ENCODE data around the gene HDAC1.
"Not testable (repeated sequence)": the region's sequence is repeated elsewhere in the genome, so short reads cannot be mapped to it uniquely, and the experiment has no call there.

The HDAC1 gene

GRCh38 chr1:32256473-32257226 is 35.2 kb upstream of the HDAC1 start:
- Histone ChIP-seq H3K27me3 (ENCODE audit: control insufficient read depth, insufficient read depth, low read length, poor library complexity, severe bottlenecking) (no peaks in the 10 kb centered on the region), H3K9me3 (ENCODE audit: control insufficient read depth, low read length) (no peaks in the 10 kb centered on the region), H3K27ac (ENCODE audit: insufficient read depth, low read depth, low read length, poor library complexity, severe bottlenecking) (no peak overlapping the region), H3K36me3 (ENCODE audit: control insufficient read depth, insufficient read depth, low read length) (no peaks in the 10 kb centered on the region), H3K4me1 (ENCODE audit: control insufficient read depth, insufficient read depth, low read length) (no peaks in the 10 kb centered on the region), H3K4me3 (ENCODE audit: insufficient read depth, low read depth, low read length) (no peak overlapping the region)
- WGBS, 2 experiments: 89 to 93% methylated on average over 9 of the region's 9 CpGs

- Histone ChIP-seq H3K4me3 (ENCODE audit: insufficient read depth, low read depth, low read length) (no peak overlapping the region), H3K36me3 (ENCODE audit: control insufficient read depth, insufficient read depth, low read length) (no peaks in the 10 kb centered on the region), H3K9me3 (ENCODE audit: control insufficient read depth, low read length) (no peaks in the 10 kb centered on the region), H3K27me3 (ENCODE audit: control insufficient read depth, insufficient read depth, low read length, poor library complexity, severe bottlenecking) (no peaks in the 10 kb centered on the region), H3K27ac (ENCODE audit: insufficient read depth, low read depth, low read length, poor library complexity, severe bottlenecking) (no peak overlapping the region), H3K4me1 (ENCODE audit: control insufficient read depth, insufficient read depth, low read length) (no peaks in the 10 kb centered on the region)
- 94 to 95% methylated on average over 6 of the region's 6 CpGs for WGBS, 2 experiments
Observed at GRCh38 chr1:32257227-32257508, 34.7 kb upstream of the HDAC1 start.

- H3K4me1 ChIP-seq (ENCODE audit: control insufficient read depth, insufficient read depth, low read length); H3K27me3 ChIP-seq (ENCODE audit: control insufficient read depth, insufficient read depth, low read length, poor library complexity, severe bottlenecking); H3K27ac ChIP-seq (ENCODE audit: insufficient read depth, low read depth, low read length, poor library complexity, severe bottlenecking); H3K36me3 ChIP-seq (ENCODE audit: control insufficient read depth, insufficient read depth, low read length); H3K4me3 ChIP-seq (ENCODE audit: insufficient read depth, low read depth, low read length); H3K9me3 ChIP-seq (ENCODE audit: control insufficient read depth, low read length): not testable (repeated sequence)
- 92 to 95% methylated on average over 3 of the region's 4 CpGs for WGBS, 2 experiments
Observed at GRCh38 chr1:32263236-32263593, 28.7 kb upstream of the HDAC1 start.

GRCh38 chr1:32263744-32264143 is 28.1 kb upstream of the HDAC1 start:
- Histone ChIP-seq H3K36me3 (ENCODE audit: control insufficient read depth, insufficient read depth, low read length) (no peaks in the 10 kb centered on the region), H3K4me3 (ENCODE audit: insufficient read depth, low read depth, low read length) (no peak overlapping the region), H3K27me3 (ENCODE audit: control insufficient read depth, insufficient read depth, low read length, poor library complexity, severe bottlenecking) (no peaks in the 10 kb centered on the region), H3K27ac (ENCODE audit: insufficient read depth, low read depth, low read length, poor library complexity, severe bottlenecking) (no peak overlapping the region), H3K9me3 (ENCODE audit: control insufficient read depth, low read length) (no peaks in the 10 kb centered on the region), H3K4me1 (ENCODE audit: control insufficient read depth, insufficient read depth, low read length) (no peaks in the 10 kb centered on the region)
- WGBS, 2 experiments: 92 to 97% methylated on average over 3 to 4 of the region's 4 CpGs

- no peaks in the 10 kb centered on the region for H3K9me3 ChIP-seq (ENCODE audit: control insufficient read depth, low read length)
Observed at GRCh38 chr1:32265846-32266245, 26.0 kb upstream of the HDAC1 start.

GRCh38 chr1:32266921-32267591 is 24.8 kb upstream of the HDAC1 start:
- Histone ChIP-seq H3K4me3 (ENCODE audit: insufficient read depth, low read depth, low read length) (no peak overlapping the region), H3K27ac (ENCODE audit: insufficient read depth, low read depth, low read length, poor library complexity, severe bottlenecking) (no peak overlapping the region), H3K36me3 (ENCODE audit: control insufficient read depth, insufficient read depth, low read length) (no peaks in the 10 kb centered on the region), H3K27me3 (ENCODE audit: control insufficient read depth, insufficient read depth, low read length, poor library complexity, severe bottlenecking) (no peaks in the 10 kb centered on the region), H3K9me3 (ENCODE audit: control insufficient read depth, low read length) (no peaks in the 10 kb centered on the region), H3K4me1 (ENCODE audit: control insufficient read depth, insufficient read depth, low read length) (no peaks in the 10 kb centered on the region)
- WGBS, 2 experiments: 90 to 91% methylated on average over 7 of the region's 7 CpGs

More at GRCh38 chr1:32265846-32266245, 26.0 kb upstream of the HDAC1 start:
- H3K4me3 ChIP-seq (ENCODE audit: insufficient read depth, low read depth, low read length): no peak overlapping the region
- H3K27me3 ChIP-seq (ENCODE audit: control insufficient read depth, insufficient read depth, low read length, poor library complexity, severe bottlenecking): no peaks in the 10 kb centered on the region
- H3K36me3 ChIP-seq (ENCODE audit: control insufficient read depth, insufficient read depth, low read length): no peaks in the 10 kb centered on the region
- WGBS, 2 experiments: 92 to 93% methylated on average over 9 of the region's 9 CpGs
- no peak overlapping the region for H3K27ac ChIP-seq (ENCODE audit: insufficient read depth, low read depth, low read length, poor library complexity, severe bottlenecking)
- H3K4me1 ChIP-seq (ENCODE audit: control insufficient read depth, insufficient read depth, low read length): no peaks in the 10 kb centered on the region

- H3K9me3 ChIP-seq (ENCODE audit: control insufficient read depth, low read length): no peaks in the 10 kb centered on the region
- H3K27ac ChIP-seq (ENCODE audit: insufficient read depth, low read depth, low read length, poor library complexity, severe bottlenecking): no peak overlapping the region
- H3K36me3 ChIP-seq (ENCODE audit: control insufficient read depth, insufficient read depth, low read length): no peaks in the 10 kb centered on the region
- no peaks in the 10 kb centered on the region for H3K4me1 ChIP-seq (ENCODE audit: control insufficient read depth, insufficient read depth, low read length)
- H3K4me3 ChIP-seq (ENCODE audit: insufficient read depth, low read depth, low read length): no peak overlapping the region
- no peaks in the 10 kb centered on the region for H3K27me3 ChIP-seq (ENCODE audit: control insufficient read depth, insufficient read depth, low read length, poor library complexity, severe bottlenecking)
Observed at GRCh38 chr1:32269744-32270143, 22.1 kb upstream of the HDAC1 start.

GRCh38 chr1:32272557-32273390 is 19.1 kb upstream of the HDAC1 start:
- H3K27ac ChIP-seq (ENCODE audit: insufficient read depth, low read depth, low read length, poor library complexity, severe bottlenecking): no peak overlapping the region
- H3K4me1 ChIP-seq (ENCODE audit: control insufficient read depth, insufficient read depth, low read length): no peaks in the 10 kb centered on the region
- H3K4me3 ChIP-seq (ENCODE audit: insufficient read depth, low read depth, low read length): no peak overlapping the region
- H3K27me3 ChIP-seq (ENCODE audit: control insufficient read depth, insufficient read depth, low read length, poor library complexity, severe bottlenecking): no peaks in the 10 kb centered on the region
- WGBS, 2 experiments: 86% methylated on average over 7 of the region's 7 CpGs
- H3K9me3 ChIP-seq (ENCODE audit: control insufficient read depth, low read length): no peaks in the 10 kb centered on the region
- no peaks in the 10 kb centered on the region for H3K36me3 ChIP-seq (ENCODE audit: control insufficient read depth, insufficient read depth, low read length)

GRCh38 chr1:32273391-32274208 is 18.3 kb upstream of the HDAC1 start:
- no peak overlapping the region for H3K4me3 ChIP-seq (ENCODE audit: insufficient read depth, low read depth, low read length)
- no peaks in the 10 kb centered on the region for H3K27me3 ChIP-seq (ENCODE audit: control insufficient read depth, insufficient read depth, low read length, poor library complexity, severe bottlenecking)
- H3K9me3 ChIP-seq (ENCODE audit: control insufficient read depth, low read length): no peaks in the 10 kb centered on the region
- no peaks in the 10 kb centered on the region for H3K4me1 ChIP-seq (ENCODE audit: control insufficient read depth, insufficient read depth, low read length)
- 53 to 58% methylated on average over 10 of the region's 10 CpGs for WGBS, 2 experiments
- H3K36me3 ChIP-seq (ENCODE audit: control insufficient read depth, insufficient read depth, low read length): no peaks in the 10 kb centered on the region
- no peak overlapping the region for H3K27ac ChIP-seq (ENCODE audit: insufficient read depth, low read depth, low read length, poor library complexity, severe bottlenecking)

All from ectodermal cell (in vitro differentiated cells).